NCI-H510A (cell line): ENCODE results near the gene MRM3.
"Not testable (repeated sequence)": the region's sequence is repeated elsewhere in the genome, so short reads cannot be mapped to it uniquely, and the experiment has no call there.

ENCODE experiments used
- DNase-seq: peaks from one replicate; lab custom pipeline; 2025; lab: John Stamatoyannopoulos, UW

Gene MRM3

GRCh38 chr17:825216-825615 is 43.1 kb downstream of the MRM3 start:
- no peak for DNase-seq

GRCh38 chr17:826778-827177 is 44.6 kb downstream of the MRM3 start:
- DNase-seq, result no peak

GRCh38 chr17:828761-829160 is 46.6 kb downstream of the MRM3 start:
- no peak for DNase-seq

- not testable (repeated sequence) for DNase-seq
These were observed 47.5 kb downstream of the MRM3 start for GRCh38 chr17:829614-830013.

GRCh38 chr17:830381-830780 is 48.2 kb downstream of the MRM3 start:
- DNase-seq, result no peak

GRCh38 chr17:830950-831349 is 48.8 kb downstream of the MRM3 start:
- DNase-seq, result no peak

- DNase-seq, result no peak
These were observed 52.0 kb downstream of the MRM3 start for GRCh38 chr17:834136-834535.

- no peak for DNase-seq
These were observed 53.1 kb downstream of the MRM3 start for GRCh38 chr17:835263-835662.

- DNase-seq, result not testable (repeated sequence)
These were observed 53.6 kb downstream of the MRM3 start for GRCh38 chr17:835721-836120.

- no peak for DNase-seq
These were observed 54.0 kb downstream of the MRM3 start for GRCh38 chr17:836151-836550.

GRCh38 chr17:838486-838885 is 56.3 kb downstream of the MRM3 start:
- no peak for DNase-seq

- no peak for DNase-seq
These were observed 59.2 kb downstream of the MRM3 start for GRCh38 chr17:841313-841712.
